ENCODE measurements around the gene AMD1. TPM values are rescaled to one million over a fixed set of nuclear protein-coding genes. Genes with fewer than 3 reads are reported as not detected.

AMD1 gene
- total RNA-seq = 87.0 TPM

DNA sequence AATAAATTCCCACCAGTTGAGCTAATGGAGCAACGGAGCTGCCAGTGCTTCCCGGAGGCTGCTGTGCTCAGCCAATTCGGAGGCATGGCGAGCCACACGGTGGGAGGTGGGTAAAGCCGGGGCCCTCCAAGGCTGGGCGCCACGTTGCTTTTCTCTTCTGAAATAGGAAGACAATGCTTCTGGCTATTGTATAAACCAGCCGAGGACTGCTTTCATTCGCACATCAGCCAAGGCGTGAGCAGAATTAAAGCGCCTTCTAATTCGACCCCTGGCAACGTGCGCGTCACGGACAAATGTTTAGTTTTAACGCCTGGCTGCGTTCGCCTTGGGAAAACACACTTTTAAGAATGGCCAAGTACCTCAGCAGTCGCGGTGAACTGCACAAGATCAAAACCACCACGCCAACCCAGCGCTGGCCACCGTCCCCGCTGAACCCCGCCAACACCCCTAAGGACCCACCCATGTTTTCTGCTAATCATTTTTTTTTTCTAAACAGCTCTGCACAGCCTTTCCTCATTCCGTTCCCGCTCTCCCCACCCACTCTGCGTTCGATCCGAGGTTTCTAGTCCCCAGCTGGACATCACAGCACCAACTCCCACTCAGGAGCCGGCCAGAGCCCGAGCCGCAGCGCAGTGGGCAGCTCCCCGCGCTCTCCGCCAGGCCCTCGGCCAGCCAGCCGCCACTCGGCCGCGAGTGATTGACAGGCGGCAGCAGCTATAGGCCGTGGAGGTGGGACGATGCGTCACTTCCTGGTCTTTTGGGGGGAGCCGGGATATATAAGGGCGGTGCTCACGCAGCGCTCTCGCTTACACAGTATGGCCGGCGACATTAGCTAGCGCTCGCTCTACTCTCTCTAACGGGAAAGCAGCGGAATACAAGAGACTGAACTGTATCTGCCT, at the start of gene AMD1:
Gene AMD1 (plus strand): TSS at position 805 of the 899 bp plus-strand sequence. CDS start 321 bp downstream, outside the sequence.

Small RNA genes lying within 50 kb of the gene (small RNA-seq; reads per million reads assigned to genes)
- gene RNU6-1115P (ENCODE audit: low replicate concordance) (not detected), gene SNORA40C (ENCODE audit: low replicate concordance) (not detected)

Other genes with a start within 250 kb of the AMD1 start
- gene CDK19, start 59.3 kb upstream of the AMD1 start, total RNA-seq = 78.9 TPM
- 44.1 TPM for gene GTF3C6, start 83.9 kb downstream of the AMD1 start, total RNA-seq
- gene RPF2, start 107.3 kb downstream of the AMD1 start, total RNA-seq = 12.5 TPM
- 10.3 TPM for gene SLC16A10, start 212.7 kb downstream of the AMD1 start, total RNA-seq

Data from parietal lobe (tissue), 2 donors.